Measurements from ENCODE around the gene MAPK1.
"Not testable (repeated sequence)": the region's sequence is repeated elsewhere in the genome, so short reads cannot be mapped to it uniquely, and the experiment has no call there.

MAPK1 gene

GRCh38 chr22:21734540-21735199 lies 132.8 kb downstream of the MAPK1 start:
- no peak for DNase-seq (ENCODE audit: low read depth)
- peak overlapping the region; percentile 48 for H3K4me3 ChIP-seq (ENCODE audit: low read depth, low read length)

DNA sequence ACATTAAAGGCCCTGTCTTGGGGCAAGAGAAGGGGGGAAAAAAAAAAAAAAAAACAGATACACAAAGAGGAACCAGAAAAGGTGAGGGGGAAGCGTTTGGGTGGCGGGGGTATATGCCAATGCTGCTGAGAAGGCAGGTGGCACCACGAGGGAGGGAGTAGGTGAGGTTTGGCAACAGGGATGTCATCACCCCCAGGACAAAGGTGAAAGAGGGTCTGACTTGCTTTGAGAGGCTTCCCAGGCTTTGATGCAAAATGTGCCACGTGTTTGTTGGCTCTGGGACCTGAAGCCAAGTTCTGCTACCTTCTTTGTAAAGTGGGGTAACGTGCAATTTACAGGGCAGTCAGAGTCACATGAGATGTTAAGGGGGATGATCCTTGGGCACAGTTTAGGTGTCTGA lies 135.9 kb downstream of the MAPK1 start:
- DNase-seq (ENCODE audit: low read depth), result no peak
- no peak overlapping the region for H3K4me3 ChIP-seq (ENCODE audit: low read depth, low read length)
- TF ChIP-seq CTCF (IDR thresholded peaks at IDR 0.05; ENCODE audit: low read depth, low read length, missing control alignments), result no peak
- in situ Hi-C loops (cut with HindIII; ENCODE audit: low sequenced_read_pairs), result no loop called here

More at GRCh38 chr22:21734540-21735199, 132.8 kb downstream of the MAPK1 start:
- TF ChIP-seq CTCF (IDR thresholded peaks at IDR 0.05; ENCODE audit: low read depth, low read length, missing control alignments), result no peak
- in situ Hi-C loops (cut with HindIII; ENCODE audit: low sequenced_read_pairs), result no loop called here

- in situ Hi-C loops (cut with HindIII; ENCODE audit: low sequenced_read_pairs), result no loop called here
Observed at GRCh38 chr22:21730535-21731308, 136.7 kb downstream of the MAPK1 start.

DNA sequence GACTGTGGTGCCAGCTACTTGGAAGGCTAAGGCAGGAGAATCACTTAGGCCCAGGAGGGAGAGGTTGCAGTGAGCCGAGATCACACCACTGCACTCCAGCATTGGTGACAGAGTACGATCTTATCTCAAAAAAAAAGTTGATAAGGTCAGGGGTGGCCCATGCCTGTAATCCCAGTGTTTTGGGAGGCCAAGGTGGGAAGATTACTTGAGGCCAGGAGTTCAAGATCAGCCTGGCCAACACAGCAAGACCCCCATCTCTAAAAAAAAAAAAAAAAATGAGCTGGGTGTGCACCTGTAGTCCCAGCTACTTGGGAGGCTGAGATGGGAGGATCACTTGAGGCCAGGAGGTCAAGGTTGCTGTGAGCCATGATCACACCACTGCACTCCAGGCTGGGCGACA lies 138.3 kb downstream of the MAPK1 start:
- in situ Hi-C loops (cut with HindIII; ENCODE audit: low sequenced_read_pairs); H3K4me3 ChIP-seq (ENCODE audit: low read depth, low read length); DNase-seq (ENCODE audit: low read depth): not testable (repeated sequence)

More at GRCh38 chr22:21730535-21731308, 136.7 kb downstream of the MAPK1 start:
- no peak overlapping the region for H3K4me3 ChIP-seq (ENCODE audit: low read depth, low read length)
- DNase-seq (ENCODE audit: low read depth), result no peak
- no peak for TF ChIP-seq CTCF (IDR thresholded peaks at IDR 0.05; ENCODE audit: low read depth, low read length, missing control alignments)

- no peak for TF ChIP-seq CTCF (IDR thresholded peaks at IDR 0.05; ENCODE audit: low read depth, low read length, missing control alignments)
- in situ Hi-C loops (cut with HindIII; ENCODE audit: low sequenced_read_pairs), result no loop called here
- no peak for DNase-seq (ENCODE audit: low read depth)
- H3K4me3 ChIP-seq (ENCODE audit: low read depth, low read length), result no peak overlapping the region
Observed at GRCh38 chr22:21728270-21728669, 139.2 kb downstream of the MAPK1 start.

DNA sequence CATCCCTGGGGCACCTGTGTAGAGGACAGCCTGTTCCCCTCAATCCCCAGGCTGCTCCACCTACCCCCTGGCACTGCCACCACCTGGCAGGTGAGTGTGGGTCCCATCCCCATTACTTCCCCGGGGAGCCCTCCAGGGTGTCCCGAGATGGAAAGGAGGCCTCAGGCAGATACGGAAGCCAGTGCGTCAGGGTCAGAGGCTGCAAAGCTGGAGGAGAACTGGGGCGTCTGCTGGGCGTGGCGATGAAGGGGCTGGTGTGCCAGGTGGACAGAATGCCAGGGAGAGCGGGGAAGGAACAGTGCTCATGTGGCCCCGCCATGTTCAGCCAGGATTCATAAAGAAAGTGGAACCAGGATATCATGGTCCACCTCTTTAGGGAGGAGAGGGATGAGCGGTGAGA lies 139.7 kb downstream of the MAPK1 start:
- no peak overlapping the region for H3K4me3 ChIP-seq (ENCODE audit: low read depth, low read length)
- DNase-seq (ENCODE audit: low read depth), result no peak
- in situ Hi-C loops (cut with HindIII; ENCODE audit: low sequenced_read_pairs), result no loop called here
- TF ChIP-seq CTCF (IDR thresholded peaks at IDR 0.05; ENCODE audit: low read depth, low read length, missing control alignments), result no peak

- H3K4me3 ChIP-seq (ENCODE audit: low read depth, low read length), result no peak overlapping the region
- DNase-seq (ENCODE audit: low read depth), result no peak
- in situ Hi-C loops (cut with HindIII; ENCODE audit: low sequenced_read_pairs), result no loop called here
- TF ChIP-seq CTCF (IDR thresholded peaks at IDR 0.05; ENCODE audit: low read depth, low read length, missing control alignments), result no peak
Observed at GRCh38 chr22:21727159-21727558, 140.3 kb downstream of the MAPK1 start.

Measured in astrocyte of the cerebellum (primary cell).